A549 treated with AZD2906 at 1 μM for 4 hours (cell line): ENCODE data around the gene POLG. TPM values are rescaled to one million over a fixed set of nuclear protein-coding genes. Genes with fewer than 3 reads are reported as not detected.

Experiments used
- total RNA-seq: library from RNA; stranded (reverse); fragments of 200-300 nt; extraction: Qiagen RNA extraction; gene quantifications from 5 replicates; pipeline ENCODE4 v1.2.3, GENCODE V29; 2022

The POLG gene
- total RNA-seq: 45.5 to 60.1 TPM (median 55.6 TPM) in 5 replicates

GRCh38 chr15:89334510-89335297, at the start of gene POLG:
POLG (minus strand) TSS chr15:89334824; CDS start chr15:89333754, 1,070 bp downstream.

Other genes starting within 250 kb of the POLG start
- gene ABHD2, start 246.4 kb downstream of the POLG start, total RNA-seq: 112 to 161 TPM (median 139 TPM) in 5 replicates
- not detected in 5 replicates for gene RLBP1, start 113.2 kb downstream of the POLG start, total RNA-seq
- 47.0 to 69.0 TPM (median 58.5 TPM) in 5 replicates for gene FANCI, start 90.8 kb downstream of the POLG start, total RNA-seq
- gene RHCG, start 161.8 kb upstream of the POLG start, total RNA-seq: 37.6 to 51.2 TPM (median 44.0 TPM) in 5 replicates
- 10.5 to 12.4 TPM (median 11.6 TPM) in 5 replicates for gene TICRR, start 240.6 kb upstream of the POLG start, total RNA-seq